Hepatocyte (in vitro differentiated cells): ENCODE results near the gene DTNBP1.

Experiments used
- CTCF ChIP-seq: fragments of 200-600 bp; sonication (generic); IDR thresholded peaks from 2 replicates; pipeline ENCODE4 v1.5.1; 2016; ENCODE audit warnings: antibody characterized with exemption, mild to moderate bottlenecking; ENCODE audit not compliant: poor library complexity
- EZH2 ChIP-seq: fragments of 200-600 bp; sonication (generic); IDR thresholded peaks from 2 replicates; pipeline ENCODE4 v1.6.1; 2016; ENCODE audit warnings: antibody characterized with exemption, mild to moderate bottlenecking, borderline replicate concordance
- EZH2phosphoT487 ChIP-seq: fragments of 200-600 bp; sonication (generic); IDR thresholded peaks from one replicate; pipeline ENCODE4 v1.6.1; 2018; ENCODE audit warnings: antibody characterized with exemption, mild to moderate bottlenecking, low read depth, moderate library complexity; ENCODE audit not compliant: unreplicated experiment, severe bottlenecking

- TF ChIP-seq CTCF, result no peak
- TF ChIP-seq EZH2, result no peak
- no peak for TF ChIP-seq EZH2phosphoT487
Observed at GRCh38 chr6:15513801-15514711, 148.8 kb downstream of the DTNBP1 start.
